ENCODE data around the gene GNAZ.

GNAZ gene

GRCh38 chr22:23065495-23066122, 4.7 kb upstream of the GNAZ start:
- no peak overlapping the region for H3K4me3 ChIP-seq (ENCODE audit: low read depth, low read length)
- TF ChIP-seq, protein P1, sequence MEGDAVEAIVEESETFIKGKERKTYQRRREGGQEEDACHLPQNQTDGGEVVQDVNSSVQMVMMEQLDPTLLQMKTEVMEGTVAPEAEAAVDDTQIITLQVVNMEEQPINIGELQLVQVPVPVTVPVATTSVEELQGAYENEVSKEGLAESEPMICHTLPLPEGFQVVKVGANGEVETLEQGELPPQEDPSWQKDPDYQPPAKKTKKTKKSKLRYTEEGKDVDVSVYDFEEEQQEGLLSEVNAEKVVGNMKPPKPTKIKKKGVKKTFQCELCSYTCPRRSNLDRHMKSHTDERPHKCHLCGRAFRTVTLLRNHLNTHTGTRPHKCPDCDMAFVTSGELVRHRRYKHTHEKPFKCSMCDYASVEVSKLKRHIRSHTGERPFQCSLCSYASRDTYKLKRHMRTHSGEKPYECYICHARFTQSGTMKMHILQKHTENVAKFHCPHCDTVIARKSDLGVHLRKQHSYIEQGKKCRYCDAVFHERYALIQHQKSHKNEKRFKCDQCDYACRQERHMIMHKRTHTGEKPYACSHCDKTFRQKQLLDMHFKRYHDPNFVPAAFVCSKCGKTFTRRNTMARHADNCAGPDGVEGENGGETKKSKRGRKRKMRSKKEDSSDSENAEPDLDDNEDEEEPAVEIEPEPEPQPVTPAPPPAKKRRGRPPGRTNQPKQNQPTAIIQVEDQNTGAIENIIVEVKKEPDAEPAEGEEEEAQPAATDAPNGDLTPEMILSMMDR (IDR thresholded peaks at IDR 0.05; ENCODE audit: low read depth, low read length): no peak
- no peak for DNase-seq (ENCODE audit: low read depth, low spot score)
- in situ Hi-C loops (cut with HindIII; ENCODE audit: low sequenced_read_pairs): no loop called here

DNA sequence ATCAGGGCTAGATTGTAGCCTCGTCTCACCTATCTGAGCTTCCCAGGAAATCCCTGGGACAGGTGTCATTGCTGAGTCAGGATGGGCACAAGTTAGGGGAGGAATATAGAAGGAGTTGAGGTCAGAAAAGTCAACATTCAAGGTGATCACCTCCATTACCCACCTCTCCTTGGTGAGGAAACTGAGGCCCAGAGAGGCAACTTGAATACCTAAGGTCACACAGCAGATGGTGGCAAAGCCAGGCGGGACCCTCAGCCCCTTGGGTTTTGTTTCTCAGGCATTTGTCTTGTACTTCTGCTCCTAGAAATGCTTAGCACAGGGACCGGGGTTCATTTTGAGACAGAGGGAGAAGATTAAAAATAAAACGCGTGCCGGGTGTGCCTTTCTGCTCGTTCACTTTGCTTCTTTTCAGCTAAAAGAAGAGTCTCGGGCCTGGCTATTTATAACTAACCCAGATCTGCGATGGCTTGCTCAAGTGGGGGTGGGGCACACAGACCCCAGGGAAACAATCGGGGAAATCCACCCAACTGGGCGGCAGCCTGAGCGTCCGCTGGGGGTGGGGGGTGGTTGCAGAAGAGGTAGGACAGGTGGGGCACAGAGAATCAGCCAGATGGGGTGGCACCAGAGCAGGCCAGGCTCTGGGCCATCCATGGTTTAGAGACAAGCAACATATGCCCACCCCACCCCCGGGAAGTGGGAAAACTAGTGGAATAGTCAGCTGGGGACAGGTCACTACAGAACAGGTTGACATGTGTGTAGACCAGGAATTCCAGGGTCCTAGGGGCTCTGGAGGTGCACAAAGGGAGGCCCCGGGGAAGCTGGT, 3.9 kb upstream of the GNAZ start:
- no peak for DNase-seq (ENCODE audit: low read depth, low spot score)
- in situ Hi-C loops (cut with HindIII; ENCODE audit: low sequenced_read_pairs): no loop called here
- TF ChIP-seq, protein P1 (IDR thresholded peaks at IDR 0.05; ENCODE audit: low read depth, low read length): no peak
- no peak overlapping the region for H3K4me3 ChIP-seq (ENCODE audit: low read depth, low read length)

DNA sequence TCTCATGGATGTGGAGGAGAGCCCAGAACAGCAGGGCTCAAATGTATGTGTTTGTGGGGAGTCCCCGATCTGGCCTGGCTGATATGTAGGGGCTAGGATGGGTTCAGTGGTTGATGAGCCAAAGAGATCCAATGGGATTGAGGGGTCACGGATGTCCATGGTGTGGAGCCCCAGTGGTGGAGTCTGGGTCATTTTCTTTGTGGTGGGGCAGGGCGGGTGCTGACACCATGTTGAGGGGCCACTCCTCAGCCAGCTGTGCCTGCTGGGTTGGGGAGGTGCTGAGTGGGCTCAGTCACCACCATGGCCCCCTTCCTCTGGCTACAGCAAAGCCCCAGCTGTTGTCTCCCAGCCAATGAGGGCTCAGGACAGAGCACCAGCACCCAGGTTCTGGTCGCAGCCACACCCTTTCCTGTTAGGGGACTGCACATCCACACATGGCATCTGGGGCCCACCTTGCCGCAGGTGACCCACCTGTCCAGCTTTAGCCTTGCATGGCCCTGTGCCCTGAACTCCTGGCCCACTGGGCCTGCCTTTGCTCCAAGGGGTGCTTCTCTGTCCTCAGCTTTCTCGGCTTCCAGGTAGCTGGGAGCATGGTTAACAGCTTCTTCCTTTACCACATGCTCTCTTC, 3.2 kb upstream of the GNAZ start:
- no peak for DNase-seq (ENCODE audit: low read depth, low spot score)
- in situ Hi-C loops (cut with HindIII; ENCODE audit: low sequenced_read_pairs): no loop called here
- TF ChIP-seq, protein P1 (IDR thresholded peaks at IDR 0.05; ENCODE audit: low read depth, low read length): no peak
- no peak overlapping the region for H3K4me3 ChIP-seq (ENCODE audit: low read depth, low read length)

DNA sequence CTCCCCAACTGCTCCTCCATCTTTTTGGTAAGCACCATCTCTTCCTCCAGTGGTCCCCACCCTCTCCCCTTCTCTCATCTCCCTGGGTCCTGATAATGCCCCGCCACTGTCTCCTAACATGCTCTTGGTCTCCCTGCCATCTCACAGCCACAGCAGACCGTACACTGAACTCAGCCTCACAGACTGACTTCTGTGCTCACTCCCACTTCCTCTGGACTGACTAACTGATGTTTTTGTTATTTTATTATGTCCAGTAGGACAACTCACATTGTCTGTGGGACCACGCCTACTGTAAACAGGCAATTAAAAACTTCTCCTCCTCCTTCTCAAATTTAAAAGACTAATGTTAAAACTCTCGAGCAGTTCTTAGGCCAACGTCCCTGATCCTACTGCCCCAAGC, 2.6 kb upstream of the GNAZ start:
- DNase-seq (ENCODE audit: low read depth, low spot score): no peak
- H3K4me3 ChIP-seq (ENCODE audit: low read depth, low read length): no peak overlapping the region
- in situ Hi-C loops (cut with HindIII; ENCODE audit: low sequenced_read_pairs): no loop called here
- TF ChIP-seq, protein P1 (IDR thresholded peaks at IDR 0.05; ENCODE audit: low read depth, low read length): no peak

- DNase-seq (ENCODE audit: low read depth, low spot score): no peak
- in situ Hi-C loops (cut with HindIII; ENCODE audit: low sequenced_read_pairs): no loop called here
- TF ChIP-seq, protein P1 (IDR thresholded peaks at IDR 0.05; ENCODE audit: low read depth, low read length): no peak
- H3K4me3 ChIP-seq (ENCODE audit: low read depth, low read length): no peak overlapping the region
Observed at GRCh38 chr22:23068096-23068831, 2.1 kb upstream of the GNAZ start.

DNA sequence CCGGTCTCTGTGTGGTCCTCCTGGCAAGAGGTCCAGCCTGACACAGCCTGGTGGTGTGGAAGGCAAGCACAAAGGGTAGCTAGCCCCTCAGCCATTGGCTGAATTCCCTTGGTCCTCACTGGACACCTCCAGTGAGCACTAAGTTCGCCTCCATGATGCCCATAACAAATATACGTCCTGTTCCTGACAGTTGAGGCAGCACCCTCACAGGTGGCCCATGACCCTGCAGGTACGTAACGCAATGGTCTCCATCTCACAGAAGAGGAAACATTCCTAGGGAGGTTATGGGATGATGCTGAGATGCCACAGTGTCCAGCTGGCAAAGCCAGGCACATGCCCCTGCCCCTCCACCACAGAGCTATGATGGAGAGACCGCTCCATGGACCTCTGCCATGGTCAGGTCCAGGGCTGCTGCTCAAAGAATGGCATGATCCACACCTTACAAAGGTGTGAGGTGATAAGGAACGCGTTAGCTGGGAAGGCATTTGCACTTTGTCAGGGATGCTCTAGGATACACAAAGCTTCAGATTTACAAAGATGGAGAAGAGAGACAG, 1.4 kb upstream of the GNAZ start:
- in situ Hi-C loops (cut with HindIII; ENCODE audit: low sequenced_read_pairs): no loop called here
- DNase-seq (ENCODE audit: low read depth, low spot score): no peak
- TF ChIP-seq, protein P1 (IDR thresholded peaks at IDR 0.05; ENCODE audit: low read depth, low read length): no peak
- H3K4me3 ChIP-seq (ENCODE audit: low read depth, low read length): no peak overlapping the region
